ENCODE measurements around the gene RGS6.
"Not testable (repeated sequence)": the region's sequence is repeated elsewhere in the genome, so short reads cannot be mapped to it uniquely, and the experiment has no call there.

The RGS6 gene

DNA sequence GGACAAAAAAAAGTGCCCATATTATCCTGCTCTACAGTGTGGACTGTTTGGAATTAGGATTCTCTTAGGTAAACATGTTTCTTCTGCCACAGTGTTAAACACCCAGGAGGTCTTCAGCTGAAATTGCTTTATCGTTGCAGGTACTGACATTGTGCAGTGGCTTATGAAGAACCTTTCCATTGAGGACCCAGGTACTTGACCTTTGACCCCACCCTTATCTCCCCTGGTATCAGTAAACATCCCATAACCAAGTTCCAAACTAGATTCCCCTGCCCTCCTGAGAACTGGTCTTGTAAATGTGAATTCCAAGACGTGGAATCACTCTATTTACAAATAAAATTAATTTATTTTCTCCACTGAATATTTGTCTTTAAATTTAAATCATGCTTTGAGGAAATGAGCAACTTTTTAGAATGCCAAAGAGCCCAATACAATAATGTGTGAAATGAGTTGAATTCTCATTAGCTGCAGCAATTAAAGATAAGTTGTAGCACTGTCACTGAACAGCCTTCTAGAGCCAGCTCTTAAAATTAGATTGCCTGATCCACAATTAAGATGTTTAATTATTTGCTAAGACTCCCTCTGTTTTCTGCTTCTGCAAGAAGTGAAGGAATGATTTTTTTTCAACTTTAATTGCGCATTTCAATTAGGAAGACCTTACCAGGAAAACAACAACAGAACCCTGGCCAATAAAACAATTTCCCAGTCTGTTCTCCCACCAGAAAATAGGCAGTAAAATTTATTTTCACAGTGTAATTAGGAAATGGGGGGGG is 522.3 kb downstream of the RGS6 start:
- no peak for DNase-seq (ENCODE audit: low read depth)

DNA sequence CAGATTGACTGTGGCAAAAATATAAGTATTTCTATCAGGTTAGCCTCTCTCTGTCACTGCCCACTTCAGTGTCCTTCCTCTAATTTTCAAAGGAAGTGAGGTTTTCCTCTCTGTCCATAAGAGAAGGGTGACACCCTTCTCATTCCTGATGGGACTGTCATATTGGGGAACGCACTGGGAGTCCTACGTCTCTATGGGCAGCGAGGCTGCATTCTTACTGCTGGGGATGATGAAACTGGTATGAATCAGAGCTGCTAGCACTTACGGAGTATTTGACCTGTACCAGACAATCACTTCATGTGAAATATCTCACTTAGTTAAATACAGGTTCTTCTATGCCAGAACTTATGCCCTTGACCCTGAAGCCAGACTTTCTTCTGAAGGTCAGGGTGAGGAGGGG is 525.4 kb downstream of the RGS6 start:
- peak; percentile 91 for DNase-seq (ENCODE audit: low read depth)

DNA sequence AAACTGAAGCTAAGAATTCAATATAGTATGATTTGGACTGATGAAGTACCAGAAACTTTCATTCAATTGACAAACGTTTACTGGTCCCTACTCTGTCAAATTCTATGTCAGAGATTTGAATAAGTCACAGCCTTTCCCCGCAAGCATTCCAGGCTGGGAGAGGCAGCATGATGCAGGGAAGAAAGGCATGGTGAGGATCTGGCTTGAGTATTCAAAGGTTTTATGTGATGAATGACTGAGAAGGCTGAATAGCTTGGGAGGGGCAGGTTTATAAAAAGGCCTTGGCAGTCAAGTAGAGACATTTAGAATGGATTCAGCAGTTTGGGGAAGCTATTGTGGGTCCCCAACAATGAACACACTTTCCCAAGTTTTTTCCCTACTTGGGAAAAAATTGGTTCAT is 529.8 kb downstream of the RGS6 start:
- peak; percentile 11 for DNase-seq (ENCODE audit: low read depth)

DNA sequence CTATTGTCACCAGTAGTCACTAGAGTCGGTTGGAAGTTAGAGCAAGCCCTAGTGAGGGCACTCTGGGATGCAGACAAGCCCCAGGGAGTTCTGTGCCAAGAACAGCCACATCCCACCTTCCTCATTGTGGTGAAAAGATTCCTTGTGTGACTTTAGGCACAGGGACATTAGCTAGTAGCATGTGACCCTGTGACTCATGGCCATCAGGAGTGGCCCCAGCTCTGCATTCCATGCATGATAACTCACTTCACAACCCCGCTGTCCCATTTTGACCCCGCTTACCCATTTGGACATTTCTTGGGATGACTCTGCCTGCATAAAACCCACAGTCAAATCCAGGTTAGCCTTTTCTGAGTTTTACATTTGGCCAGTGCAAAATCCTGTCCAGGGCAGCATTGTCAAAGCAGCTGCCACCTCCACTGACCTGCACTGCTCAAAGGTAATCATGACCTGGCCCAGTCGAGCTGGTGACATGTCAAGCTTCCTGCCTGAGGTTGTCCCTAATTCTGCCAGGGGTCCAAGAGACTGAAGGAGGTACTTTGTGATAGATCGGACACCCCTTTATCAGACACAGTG is 531.1 kb downstream of the RGS6 start:
- peak; percentile 83 for DNase-seq (ENCODE audit: low read depth)

DNA sequence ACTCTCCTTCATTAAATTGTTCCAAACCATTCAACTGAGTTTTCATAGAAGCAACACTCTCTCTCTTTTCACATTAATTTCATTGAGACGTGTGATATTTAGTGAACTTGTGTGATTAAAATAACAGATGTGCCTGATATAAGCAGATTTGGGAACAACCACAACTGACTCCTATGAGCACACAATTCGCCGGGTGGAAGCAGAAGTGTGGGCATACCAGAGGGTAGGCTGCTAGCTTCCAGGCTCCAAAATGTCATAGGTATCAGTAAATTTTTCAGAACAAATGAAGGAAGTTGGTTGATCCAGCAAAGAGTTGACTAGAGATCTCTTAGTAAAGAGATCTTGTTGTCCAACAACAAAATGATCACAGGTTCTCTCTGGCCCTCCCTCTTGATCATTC is 532.0 kb downstream of the RGS6 start:
- no peak for DNase-seq (ENCODE audit: low read depth)

DNA sequence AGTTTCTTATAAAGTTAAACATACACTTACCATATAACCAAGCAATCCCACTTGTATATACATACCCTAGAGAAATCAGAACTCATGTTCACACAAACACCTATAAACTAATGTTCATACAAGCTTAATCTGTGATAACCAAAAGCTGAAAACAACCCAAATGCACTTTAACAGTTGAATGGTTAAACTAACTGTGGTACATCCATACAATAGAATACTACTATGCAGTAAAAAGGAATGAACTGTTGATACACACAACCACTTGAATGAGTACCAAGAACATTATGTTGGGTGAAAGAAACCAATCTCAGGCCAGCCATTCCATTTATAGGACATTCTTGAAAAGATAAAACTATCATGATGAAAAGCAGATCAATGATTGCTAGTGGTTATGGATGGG is 534.1 kb downstream of the RGS6 start:
- no peak for DNase-seq (ENCODE audit: low read depth)

DNA sequence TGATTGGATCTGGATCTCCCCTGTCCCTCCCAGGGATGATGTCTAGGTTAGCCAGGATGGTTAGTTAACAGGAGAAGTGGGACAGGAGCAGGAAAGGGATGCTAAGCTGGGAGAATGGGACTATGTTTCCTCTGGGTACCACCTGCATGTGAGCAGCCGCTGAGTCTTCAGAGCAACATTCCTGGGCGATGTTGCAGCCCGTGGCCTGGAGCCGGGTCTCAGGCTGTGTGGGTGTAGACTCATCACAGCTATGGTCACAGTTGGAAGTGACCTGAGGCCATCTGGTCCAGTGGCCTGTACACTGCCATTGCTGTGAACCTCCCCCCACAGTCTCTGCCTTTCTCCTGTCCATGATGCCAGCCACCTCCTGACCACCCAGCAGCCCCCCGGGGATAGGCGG is 539.1 kb downstream of the RGS6 start:
- DNase-seq (ENCODE audit: low read depth) = peak; percentile 27

DNA sequence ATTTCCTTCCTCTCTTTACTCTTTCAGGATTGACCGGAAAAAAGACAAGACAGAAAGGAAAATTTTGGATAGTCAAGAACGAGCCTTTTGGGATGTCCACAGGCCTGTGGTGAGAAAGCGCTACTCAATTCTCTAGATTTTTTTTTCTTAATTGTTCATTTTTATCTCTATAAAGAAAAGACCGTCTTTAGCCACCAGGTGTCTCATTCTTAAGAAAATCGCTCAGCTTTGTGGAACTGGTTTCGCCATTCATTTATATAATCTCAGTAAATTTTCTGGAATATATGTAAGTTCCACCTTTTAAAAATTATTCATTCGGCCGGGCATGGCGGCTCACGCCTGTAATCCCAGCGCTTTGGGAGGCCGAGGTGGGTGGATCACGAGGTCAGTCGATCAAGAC is 540.6 kb downstream of the RGS6 start:
- no peak for DNase-seq (ENCODE audit: low read depth)

DNA sequence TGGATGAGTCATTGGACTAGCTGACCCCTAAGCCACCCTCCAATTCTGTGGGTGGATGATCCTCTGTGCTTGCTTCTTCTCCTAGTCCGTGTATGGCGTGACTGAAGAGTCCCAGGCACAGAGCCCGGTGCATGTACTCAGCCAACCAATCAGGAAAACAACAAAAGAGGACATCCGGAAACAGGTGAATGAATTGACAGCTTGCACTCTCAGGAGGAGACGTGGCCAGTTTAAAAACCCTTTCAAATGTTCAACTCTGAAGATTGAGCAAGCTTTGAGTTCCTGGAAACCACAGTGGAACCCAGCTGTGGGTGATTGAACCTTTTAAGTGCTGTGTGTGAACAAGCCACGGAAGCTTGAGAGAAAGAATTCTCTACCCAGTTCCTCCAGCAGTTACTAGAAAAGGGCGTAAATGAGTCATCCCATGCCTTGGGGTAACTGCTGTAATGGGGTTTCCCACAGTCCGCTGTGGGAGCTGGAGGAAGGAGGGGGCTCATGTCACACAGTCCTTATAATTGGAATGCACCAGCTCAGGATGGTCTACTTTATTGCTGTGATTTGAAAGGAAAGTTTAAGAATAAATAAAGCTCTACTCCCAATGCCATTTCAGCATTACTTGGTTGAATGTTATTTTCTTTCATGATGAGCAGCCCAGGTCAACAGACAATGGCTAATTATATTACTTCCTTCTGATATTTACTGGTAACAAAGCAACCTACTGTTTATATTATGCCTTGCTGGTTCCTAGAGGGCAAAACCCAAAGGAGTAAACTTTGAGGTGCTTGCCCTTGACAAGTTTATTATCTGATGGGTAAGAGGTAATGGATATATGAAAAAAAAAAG is 544.6 kb downstream of the RGS6 start:
- peak; percentile 92 for DNase-seq (ENCODE audit: low read depth)

DNA sequence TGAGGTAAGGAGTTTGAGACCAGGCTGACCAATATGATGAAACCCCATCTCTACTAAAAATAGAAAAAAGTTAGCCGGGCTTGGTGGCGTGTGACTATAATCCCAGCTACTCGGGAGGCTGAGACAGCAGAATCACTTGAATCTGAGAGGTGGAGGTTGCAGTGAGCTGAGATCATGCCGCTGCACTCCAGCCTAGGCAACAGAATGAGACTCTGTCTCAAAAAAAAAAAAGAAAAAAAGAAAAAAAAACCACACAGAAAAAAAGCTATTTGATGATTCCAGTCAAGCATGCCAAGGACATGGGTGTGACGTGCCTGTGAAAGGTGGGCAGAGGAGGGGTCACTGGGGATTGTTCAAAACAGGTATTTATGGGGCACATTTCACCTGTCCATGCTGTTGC is 545.3 kb downstream of the RGS6 start:
- not testable (repeated sequence) for DNase-seq (ENCODE audit: low read depth)

DNA sequence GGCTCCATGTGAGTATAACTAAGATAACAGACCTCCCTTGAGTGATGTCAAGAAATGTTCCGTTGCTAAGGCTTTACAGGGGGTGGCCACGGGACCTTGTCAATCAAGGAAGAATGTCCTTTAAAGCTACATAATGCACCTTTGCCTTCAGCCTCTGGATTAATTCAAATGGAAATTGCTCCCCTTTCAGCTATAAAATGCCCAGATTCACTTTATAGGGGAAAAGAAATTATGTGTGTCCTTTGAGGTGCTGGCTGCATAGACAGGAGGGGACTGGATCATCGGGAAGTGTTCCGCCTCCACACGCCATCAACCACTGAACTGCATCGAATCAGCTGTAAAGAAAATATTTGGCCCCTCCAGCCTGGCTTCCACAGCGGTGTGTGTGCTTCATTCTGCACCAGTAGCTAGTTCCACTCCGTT is 546.3 kb downstream of the RGS6 start:
- DNase-seq (ENCODE audit: low read depth) = no peak

DNA sequence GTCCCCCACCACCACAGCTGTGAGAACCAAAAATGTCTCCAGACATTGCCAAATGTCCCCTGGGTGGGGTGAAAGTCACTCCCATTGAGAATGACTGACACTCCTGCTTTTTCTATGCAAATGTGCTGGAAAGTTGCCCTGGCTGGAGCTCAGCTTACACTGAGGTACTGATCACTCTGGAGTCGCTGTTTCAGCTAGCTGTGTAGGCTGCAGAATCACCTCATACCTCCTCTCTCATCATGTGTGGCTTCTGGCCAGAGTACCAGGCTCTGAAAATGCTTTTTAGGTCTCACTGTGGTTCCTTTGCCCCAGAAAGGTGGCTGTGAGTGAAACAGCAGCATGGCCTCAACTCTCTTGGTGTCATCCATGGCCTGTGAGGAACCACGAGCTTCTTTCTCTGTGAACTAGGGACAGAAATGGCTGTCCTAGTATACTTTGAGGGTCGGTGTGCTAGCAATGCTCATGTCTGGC is 547.3 kb downstream of the RGS6 start:
- peak; percentile 11 for DNase-seq (ENCODE audit: low read depth)

DNA sequence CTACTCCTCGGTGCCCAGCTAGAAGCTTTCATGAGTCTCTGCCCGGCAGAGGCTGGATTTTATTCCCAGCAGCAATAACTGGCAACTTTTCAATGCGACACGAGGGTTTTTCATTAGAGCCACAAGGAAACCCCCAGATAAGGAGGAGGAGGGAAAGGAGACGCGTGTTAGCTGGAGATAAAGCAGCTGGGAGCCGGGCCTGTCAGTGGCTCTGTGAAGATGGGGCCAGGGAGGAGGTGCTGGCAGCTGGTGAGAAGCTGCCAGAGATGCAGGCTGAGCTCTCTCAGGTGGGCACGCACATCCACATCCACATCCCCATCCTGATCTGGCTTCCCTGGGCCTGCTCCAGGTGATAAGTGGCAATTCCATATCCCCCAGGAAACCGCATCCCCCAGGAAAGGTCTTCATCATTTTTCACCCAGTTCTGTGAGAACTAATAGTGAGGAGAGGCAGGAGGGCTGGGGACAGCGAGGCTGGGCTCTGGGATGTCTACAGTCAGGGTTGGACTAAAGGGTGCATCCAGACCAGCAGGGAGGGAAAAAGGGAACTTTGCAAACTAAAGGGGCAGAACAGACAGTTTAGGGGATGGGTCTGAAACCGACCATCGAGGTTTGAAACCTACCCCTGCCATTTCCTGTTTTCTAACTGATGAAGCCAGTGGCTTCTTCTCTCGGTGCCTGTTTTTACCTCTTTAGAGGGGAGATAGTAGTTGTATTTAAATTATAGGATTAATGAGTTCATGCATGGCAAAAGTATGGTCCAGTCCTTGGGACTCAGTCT is 548.4 kb downstream of the RGS6 start:
- no peak for DNase-seq (ENCODE audit: low read depth)

DNA sequence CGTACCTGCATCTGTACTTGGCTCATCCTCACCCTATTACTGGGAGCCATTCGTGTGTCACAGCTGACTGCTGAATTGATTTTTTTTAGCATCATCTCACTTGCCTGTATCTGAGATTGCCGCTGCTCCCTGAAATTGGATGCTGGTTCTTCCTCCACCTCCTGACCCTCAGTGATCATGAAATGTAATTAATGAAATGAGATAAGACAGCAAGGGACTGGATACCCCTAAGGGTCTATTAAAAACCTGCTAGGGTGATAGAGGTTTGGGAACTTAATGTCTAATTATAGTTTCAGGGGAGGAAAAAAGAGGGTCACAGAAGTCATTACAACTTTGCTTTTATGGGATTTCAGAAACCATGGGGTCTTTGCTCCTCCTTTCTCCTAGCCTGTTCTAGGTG is 551.1 kb downstream of the RGS6 start:
- no peak for DNase-seq (ENCODE audit: low read depth)

DNA sequence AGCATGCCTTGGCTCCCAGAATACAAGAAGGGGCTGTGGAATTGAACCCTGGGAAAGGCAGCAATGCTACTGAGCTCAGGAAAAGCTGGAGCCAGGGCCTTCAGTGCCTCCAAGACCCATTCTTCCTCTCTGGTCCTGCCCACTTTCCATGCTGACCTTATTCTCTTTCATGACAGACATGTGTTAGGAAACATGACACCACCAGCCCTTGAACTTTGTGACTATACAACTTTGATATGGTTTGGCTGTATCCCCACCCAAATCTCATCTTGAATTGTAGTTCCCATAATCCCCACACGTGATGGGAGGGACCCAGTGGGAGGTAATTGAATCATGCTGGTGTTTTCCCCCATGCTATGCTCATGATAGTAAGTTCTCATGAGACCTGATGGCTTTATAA is 553.5 kb downstream of the RGS6 start:
- DNase-seq (ENCODE audit: low read depth) = no peak

DNA sequence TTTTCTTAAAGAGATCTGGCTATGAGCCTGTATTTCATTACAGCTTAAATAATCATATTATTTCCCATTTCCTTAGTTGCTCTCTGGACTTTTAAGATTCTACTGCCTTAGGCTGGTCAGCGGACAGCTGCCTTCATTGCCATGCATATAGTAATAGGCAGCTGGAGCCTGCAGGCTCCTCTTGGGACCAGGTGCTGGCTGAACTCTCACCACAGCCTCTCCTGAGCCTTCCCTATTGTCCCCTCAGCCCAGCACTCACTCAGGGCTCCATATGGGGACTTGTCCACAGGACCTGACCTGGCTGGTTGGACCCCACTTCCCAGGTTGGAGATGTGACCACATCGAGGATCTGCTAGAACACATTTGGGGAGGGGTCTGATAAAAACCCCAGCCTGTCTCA is 556.3 kb downstream of the RGS6 start:
- DNase-seq (ENCODE audit: low read depth) = no peak

DNA sequence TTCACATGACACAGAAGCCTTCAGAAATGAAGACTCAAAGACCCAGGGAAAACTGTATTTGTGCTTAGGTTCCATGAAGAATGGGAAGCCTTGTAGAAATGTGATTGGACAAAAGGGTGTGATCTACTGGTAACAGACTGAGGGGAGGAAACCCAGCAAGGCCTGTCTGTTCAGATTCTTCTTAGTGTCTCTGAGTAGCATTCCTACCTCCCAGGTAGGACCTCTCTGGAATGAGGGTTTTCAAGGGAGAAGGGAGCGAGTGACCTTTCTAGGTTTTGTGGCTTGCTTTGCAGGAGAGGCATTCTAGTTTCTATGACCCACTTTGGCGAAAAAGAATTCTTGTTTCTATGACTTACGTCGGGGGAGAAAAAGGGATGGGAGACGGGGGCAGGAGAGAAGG is 560.0 kb downstream of the RGS6 start:
- DNase-seq (ENCODE audit: low read depth) = no peak

DNA sequence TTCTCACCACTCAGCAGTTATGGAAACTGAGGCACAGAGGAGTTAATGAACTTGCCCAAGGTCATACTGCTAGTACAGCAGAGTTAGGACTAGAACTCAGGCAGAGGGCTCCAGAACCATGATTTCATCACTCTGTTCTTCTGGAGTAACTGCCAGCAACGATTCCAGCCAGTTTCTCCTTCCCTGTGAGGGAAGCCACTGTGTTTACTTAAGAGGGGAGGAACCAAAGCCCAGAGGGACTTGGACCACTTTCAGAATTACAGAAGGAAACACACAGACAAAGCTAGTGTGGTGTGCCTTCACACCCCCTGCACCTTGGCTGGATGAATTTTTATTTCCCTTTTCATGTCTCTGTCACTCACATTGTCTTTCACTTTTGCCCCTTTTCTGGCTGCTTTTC is 563.4 kb downstream of the RGS6 start:
- peak; percentile 42 for DNase-seq (ENCODE audit: low read depth)

DNA sequence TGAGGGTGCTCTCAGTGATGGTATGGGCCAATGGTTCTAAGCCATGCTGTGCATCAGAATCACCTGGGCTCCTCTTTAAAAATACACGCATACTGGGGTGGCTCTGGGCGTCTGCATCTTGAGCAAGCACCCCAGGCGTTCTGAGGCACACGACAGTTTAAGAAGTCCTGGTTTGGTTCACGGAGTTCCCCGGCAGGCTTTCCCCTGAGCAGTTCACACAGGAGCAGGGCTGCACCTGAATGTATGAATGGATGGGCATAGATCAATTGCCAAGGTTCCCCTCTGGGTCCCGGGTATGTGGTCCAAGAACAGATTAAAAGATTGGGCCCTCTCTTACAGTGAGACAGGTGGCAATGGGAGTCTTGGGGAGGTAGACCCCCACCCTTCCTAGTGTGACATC is 566.4 kb downstream of the RGS6 start:
- DNase-seq (ENCODE audit: low read depth) = no peak

DNA sequence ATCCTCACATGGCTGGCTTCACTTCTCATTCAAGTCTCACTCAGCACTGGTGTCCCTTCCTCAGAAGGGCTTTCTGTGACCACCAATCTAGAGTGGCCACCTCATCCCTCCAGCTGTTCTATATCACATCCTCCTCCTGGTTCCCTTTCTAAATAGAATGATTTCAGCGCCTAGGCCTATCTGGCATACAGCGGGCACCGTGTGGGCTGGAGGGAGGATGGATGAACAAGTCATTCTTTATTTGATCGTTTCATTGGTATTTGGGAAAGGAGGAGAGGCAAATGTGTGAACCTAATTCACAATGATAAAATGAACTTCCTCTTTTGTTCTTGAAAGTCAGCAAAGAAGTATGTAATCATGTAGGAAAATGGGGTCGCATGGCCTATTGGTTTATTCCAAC is 567.5 kb downstream of the RGS6 start:
- no peak for DNase-seq (ENCODE audit: low read depth)

DNA sequence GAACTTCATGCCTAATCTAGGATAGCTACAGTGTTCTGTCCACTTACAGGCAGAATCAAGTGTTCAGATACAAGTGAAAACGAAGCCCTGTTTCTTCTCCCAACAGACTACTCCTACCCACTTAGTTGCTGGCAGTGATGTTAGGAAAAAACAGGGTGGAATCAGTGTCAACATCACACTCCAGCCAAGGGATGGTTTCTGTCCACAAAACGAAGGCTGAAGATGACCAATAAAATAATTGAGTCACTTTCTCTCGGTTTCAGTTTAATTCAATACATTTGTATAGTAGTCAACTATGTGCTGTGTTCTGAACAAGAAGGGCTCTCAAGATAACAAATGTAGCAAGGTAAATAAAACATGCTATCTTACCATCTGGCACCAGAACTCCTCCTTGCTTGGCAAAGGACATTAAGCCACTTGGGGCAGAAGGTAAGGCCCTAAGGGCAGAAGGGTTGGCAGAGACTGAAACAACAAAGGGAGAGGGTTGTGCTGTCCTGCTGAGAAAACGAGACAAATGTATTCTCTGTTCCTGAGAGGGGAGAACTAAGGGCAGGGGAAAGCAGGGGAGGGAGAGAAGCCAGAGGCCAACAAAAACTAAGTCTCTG is 568.1 kb downstream of the RGS6 start:
- DNase-seq (ENCODE audit: low read depth) = peak; percentile 23

DNA sequence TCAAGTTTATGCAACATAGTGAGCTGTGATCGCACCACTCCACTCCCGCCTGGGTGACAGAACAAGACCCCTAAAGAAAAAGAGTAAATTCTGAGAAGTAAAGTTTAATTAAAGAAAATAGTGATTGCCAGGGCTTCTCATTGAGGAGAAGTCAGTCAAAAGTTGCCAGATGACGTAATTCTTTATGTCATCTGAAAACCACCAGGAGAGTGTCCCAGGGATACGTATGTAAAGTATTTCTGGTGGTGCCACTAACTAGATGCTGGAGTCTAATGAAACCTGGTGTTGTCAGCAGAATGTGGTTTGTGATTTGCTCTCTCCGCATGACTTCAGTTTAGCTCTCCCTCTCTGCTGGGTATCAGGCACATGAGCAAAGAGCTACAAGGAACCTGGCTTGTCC is 569.2 kb downstream of the RGS6 start:
- no peak for DNase-seq (ENCODE audit: low read depth)

Measured in EH (cell line).